Activated naive CD8-positive, alpha-beta T cell treated with anti-CD3 and anti-CD28 coated beads for 36 hours (primary cell): ENCODE results near the gene LDLRAD4. TPM values are rescaled to one million over a fixed set of nuclear protein-coding genes. Genes with fewer than 3 reads are reported as not detected.

Experiments used
- DNase-seq: peaks from one replicate; pipeline ENCODE4 v3.0.0; 2021
- H3K27ac Mint-ChIP-seq: one replicate; pipeline ENCODE4 v1.8.0; 2022; ENCODE audit warnings: mild to moderate bottlenecking, moderate library complexity, mixed read lengths
- H3K27me3 Mint-ChIP-seq: one replicate; pipeline ENCODE4 v1.8.0; 2022; ENCODE audit warnings: mild to moderate bottlenecking, mixed read lengths
- H3K36me3 Mint-ChIP-seq: one replicate; pipeline ENCODE4 v1.8.0; 2021; ENCODE audit warnings: mild to moderate bottlenecking, mixed read lengths
- H3K4me1 Mint-ChIP-seq: one replicate; pipeline ENCODE4 v1.8.0; 2021; ENCODE audit warnings: mixed read lengths
- H3K4me3 Mint-ChIP-seq: one replicate; pipeline ENCODE4 v1.8.0; 2022; ENCODE audit warnings: mild to moderate bottlenecking, moderate library complexity, mixed read lengths
- H3K9me3 Mint-ChIP-seq: one replicate; pipeline ENCODE4 v1.8.0; 2022; ENCODE audit warnings: mixed read lengths
- total RNA-seq, 2 experiments: library from RNA; stranded (reverse); gene quantifications; one replicate each; pipeline ENCODE4 v1.2.3, GENCODE V29; 2021

The LDLRAD4 gene
- total RNA-seq, 2 experiments from 2014 or later: 27.4 to 27.5 TPM

- no peak overlapping the region for H3K27ac Mint-ChIP-seq
- H3K36me3 Mint-ChIP-seq: peaks cover 3% of the 10 kb centered on the region
- H3K27me3 Mint-ChIP-seq: no peaks in the 10 kb centered on the region
- no peak overlapping the region for H3K4me3 Mint-ChIP-seq
- no peak for DNase-seq
- peaks cover 3% of the 10 kb centered on the region for H3K4me1 Mint-ChIP-seq
- H3K9me3 Mint-ChIP-seq: no peaks in the 10 kb centered on the region
Measured at GRCh38 chr18:13242797-13243196, 24.2 kb downstream of the LDLRAD4 start.

DNA sequence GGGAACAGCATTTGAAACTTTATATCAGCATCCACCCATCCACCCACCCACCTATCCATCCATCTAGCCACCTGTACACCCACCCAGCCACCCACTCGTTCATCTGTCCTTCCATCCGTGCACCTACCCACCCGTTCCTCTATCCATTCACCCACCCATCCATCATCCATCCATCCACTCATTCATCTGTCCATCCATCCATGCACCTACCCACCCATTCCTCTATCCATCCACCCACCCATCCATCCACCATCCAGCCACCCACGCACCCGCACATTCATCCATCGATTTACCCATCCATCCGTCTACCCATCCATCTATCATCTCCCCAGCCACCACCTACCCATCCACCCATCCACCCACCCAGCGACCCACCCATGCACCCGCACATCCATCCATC lies 24.8 kb downstream of the LDLRAD4 start:
- DNase-seq: no peak
- Mint-ChIP-seq H3K36me3 (peaks cover 3% of the 10 kb centered on the region), H3K9me3 (no peaks in the 10 kb centered on the region), H3K4me1 (peaks cover 1% of the 10 kb centered on the region), H3K27ac (no peak overlapping the region), H3K4me3 (no peak overlapping the region), H3K27me3 (no peaks in the 10 kb centered on the region)

GRCh38 chr18:13244135-13244534 lies 25.6 kb downstream of the LDLRAD4 start:
- Mint-ChIP-seq H3K9me3 (no peaks in the 10 kb centered on the region), H3K36me3 (peaks cover 3% of the 10 kb centered on the region), H3K4me3 (no peak overlapping the region), H3K27me3 (no peaks in the 10 kb centered on the region), H3K4me1 (no peaks in the 10 kb centered on the region), H3K27ac (no peak overlapping the region)
- no peak for DNase-seq

DNA sequence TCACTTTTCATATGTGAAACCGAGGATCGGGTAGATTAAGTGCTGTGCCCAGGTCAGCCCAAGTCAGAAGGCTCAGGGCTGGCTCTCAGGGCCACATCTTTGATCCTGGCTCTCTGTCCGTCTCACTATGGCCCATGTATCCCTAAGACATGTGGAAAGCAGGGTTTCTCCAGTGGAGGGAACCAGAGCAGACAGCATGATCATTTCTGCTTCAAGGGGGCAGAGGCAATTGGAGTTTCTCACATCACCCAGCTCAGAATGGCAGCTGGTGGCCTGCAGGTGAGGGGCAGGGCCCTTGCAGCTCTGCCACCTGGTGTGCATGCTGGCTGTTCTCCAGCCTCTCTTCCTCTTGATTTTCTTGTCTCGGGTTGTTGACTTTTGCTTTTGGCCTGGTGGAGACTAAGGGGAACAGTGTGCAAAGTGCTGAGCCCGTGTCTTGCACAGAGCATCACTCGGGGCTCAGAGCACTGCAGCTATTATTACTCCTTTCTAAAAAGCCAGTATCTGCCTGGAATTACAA lies 27.0 kb downstream of the LDLRAD4 start:
- H3K27ac Mint-ChIP-seq: no peak overlapping the region
- no peak for DNase-seq

DNA sequence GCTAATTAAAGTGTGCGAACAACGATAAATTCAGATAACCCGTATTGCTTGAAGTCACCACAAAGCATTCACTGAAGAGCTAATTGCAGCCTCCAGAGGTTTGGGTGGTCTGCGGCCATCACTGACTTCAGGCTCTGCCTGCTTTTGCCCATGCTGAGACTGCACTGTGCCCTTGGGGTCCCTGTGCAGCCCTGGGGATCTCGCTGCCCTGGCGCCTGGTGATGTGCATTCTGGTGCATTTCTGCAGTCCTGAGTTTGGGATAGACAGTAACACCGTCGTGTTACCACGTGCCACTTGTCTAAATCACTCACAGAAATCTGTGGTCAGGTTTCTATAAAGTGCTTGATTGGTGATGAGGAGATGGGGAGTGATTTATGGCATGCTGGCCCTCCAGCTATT lies 27.6 kb downstream of the LDLRAD4 start:
- no peaks in the 10 kb centered on the region for H3K27me3 Mint-ChIP-seq
- no peaks in the 10 kb centered on the region for H3K9me3 Mint-ChIP-seq
- DNase-seq: no peak
- H3K4me3 Mint-ChIP-seq: no peak overlapping the region
- peaks cover 7% of the 10 kb centered on the region for H3K36me3 Mint-ChIP-seq
- H3K4me1 Mint-ChIP-seq: no peaks in the 10 kb centered on the region
- H3K27ac Mint-ChIP-seq: no peak overlapping the region

More for the DNA sequence above, 27.0 kb downstream of the LDLRAD4 start:
- H3K36me3 Mint-ChIP-seq: peaks cover 7% of the 10 kb centered on the region
- H3K9me3 Mint-ChIP-seq: no peaks in the 10 kb centered on the region
- H3K27me3 Mint-ChIP-seq: no peaks in the 10 kb centered on the region
- H3K4me3 Mint-ChIP-seq: no peak overlapping the region
- no peaks in the 10 kb centered on the region for H3K4me1 Mint-ChIP-seq

GRCh38 chr18:13246591-13246990 lies 28.0 kb downstream of the LDLRAD4 start:
- Mint-ChIP-seq H3K4me1 (no peaks in the 10 kb centered on the region), H3K27me3 (no peaks in the 10 kb centered on the region)

DNA sequence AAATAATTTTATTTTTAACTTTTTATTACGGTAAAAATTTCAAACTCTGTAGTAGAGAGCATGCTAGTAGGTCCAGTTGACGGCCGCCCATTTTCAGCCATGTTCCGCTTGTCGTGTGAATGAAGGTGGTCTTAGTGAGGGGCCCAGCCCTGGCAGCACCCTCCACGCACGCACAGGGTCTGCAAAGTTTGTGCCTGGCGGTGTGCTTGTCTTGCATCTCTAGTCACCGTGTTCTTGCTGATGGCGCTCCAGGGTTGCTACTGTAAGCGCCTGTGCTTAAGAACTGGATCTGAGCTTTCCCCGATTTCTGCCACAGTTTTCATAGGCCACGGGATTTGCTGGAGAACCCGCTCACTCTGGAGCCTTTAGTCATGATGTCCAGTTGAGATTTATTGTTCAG lies 28.9 kb downstream of the LDLRAD4 start:
- peaks cover 7% of the 10 kb centered on the region for H3K36me3 Mint-ChIP-seq
- no peak for DNase-seq

More at GRCh38 chr18:13246591-13246990, 28.0 kb downstream of the LDLRAD4 start:
- no peak overlapping the region for H3K4me3 Mint-ChIP-seq
- no peak overlapping the region for H3K27ac Mint-ChIP-seq
- H3K9me3 Mint-ChIP-seq: no peaks in the 10 kb centered on the region
- no peak for DNase-seq
- peaks cover 7% of the 10 kb centered on the region for H3K36me3 Mint-ChIP-seq

GRCh38 chr18:13252686-13253410 lies 34.3 kb downstream of the LDLRAD4 start:
- no peaks in the 10 kb centered on the region for H3K4me1 Mint-ChIP-seq
- H3K4me3 Mint-ChIP-seq: no peak overlapping the region
- H3K27me3 Mint-ChIP-seq: no peaks in the 10 kb centered on the region
- DNase-seq: no peak
- H3K36me3 Mint-ChIP-seq: peaks cover 3% of the 10 kb centered on the region
- no peak overlapping the region for H3K27ac Mint-ChIP-seq
- H3K9me3 Mint-ChIP-seq: no peaks in the 10 kb centered on the region

More for the DNA sequence above, 28.9 kb downstream of the LDLRAD4 start:
- Mint-ChIP-seq H3K4me1 (no peaks in the 10 kb centered on the region), H3K27me3 (no peaks in the 10 kb centered on the region), H3K9me3 (no peaks in the 10 kb centered on the region), H3K27ac (no peak overlapping the region), H3K4me3 (no peak overlapping the region)

DNA sequence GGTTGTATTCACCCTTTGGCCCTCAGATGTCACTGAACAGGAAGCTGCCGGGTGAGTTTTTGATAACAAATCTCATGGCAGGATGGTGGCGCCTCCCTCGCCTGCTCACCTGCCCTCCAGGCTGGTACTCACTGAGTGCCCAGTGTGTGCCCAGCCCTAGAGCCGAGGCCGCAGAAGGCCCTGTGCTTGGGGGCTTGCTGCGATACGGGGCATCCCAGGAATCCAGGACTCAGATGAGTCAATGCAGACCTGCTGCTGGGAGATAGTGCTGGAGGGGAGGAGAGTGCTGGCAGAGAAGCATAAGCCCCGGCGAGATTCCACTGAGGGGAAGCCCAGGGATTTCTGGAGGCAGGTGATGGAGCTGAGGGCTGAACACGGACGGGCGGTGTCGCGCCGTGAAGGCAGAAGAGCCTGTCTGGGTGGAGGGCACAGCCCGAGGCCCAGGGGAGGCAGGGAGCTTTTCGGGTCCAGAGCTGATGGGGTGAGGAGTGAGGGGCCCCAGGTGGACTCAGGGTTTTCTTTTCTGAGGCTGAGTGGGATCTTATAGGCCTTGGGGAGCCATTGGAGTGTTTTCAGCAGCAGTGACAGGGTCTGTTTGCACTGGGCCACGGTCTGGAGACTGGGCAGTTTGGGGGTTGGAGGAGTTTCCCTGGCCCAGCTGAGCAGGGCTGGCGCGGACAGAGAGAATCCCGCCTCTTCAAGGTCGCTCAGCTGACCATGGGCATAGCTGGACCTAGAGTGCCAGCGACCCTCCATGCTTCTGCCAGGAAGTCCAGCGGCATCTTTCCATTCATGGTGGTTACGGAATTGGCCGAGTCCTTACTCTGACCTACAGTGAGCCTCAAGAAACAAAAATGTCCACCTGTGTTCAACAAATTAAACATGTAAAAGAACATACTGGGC lies 35.5 kb downstream of the LDLRAD4 start:
- peaks cover 3% of the 10 kb centered on the region for H3K36me3 Mint-ChIP-seq
- H3K9me3 Mint-ChIP-seq: no peaks in the 10 kb centered on the region
- DNase-seq: no peak
- no peaks in the 10 kb centered on the region for H3K27me3 Mint-ChIP-seq
- no peaks in the 10 kb centered on the region for H3K4me1 Mint-ChIP-seq
- H3K27ac Mint-ChIP-seq: no peak overlapping the region
- H3K4me3 Mint-ChIP-seq: no peak overlapping the region

DNA sequence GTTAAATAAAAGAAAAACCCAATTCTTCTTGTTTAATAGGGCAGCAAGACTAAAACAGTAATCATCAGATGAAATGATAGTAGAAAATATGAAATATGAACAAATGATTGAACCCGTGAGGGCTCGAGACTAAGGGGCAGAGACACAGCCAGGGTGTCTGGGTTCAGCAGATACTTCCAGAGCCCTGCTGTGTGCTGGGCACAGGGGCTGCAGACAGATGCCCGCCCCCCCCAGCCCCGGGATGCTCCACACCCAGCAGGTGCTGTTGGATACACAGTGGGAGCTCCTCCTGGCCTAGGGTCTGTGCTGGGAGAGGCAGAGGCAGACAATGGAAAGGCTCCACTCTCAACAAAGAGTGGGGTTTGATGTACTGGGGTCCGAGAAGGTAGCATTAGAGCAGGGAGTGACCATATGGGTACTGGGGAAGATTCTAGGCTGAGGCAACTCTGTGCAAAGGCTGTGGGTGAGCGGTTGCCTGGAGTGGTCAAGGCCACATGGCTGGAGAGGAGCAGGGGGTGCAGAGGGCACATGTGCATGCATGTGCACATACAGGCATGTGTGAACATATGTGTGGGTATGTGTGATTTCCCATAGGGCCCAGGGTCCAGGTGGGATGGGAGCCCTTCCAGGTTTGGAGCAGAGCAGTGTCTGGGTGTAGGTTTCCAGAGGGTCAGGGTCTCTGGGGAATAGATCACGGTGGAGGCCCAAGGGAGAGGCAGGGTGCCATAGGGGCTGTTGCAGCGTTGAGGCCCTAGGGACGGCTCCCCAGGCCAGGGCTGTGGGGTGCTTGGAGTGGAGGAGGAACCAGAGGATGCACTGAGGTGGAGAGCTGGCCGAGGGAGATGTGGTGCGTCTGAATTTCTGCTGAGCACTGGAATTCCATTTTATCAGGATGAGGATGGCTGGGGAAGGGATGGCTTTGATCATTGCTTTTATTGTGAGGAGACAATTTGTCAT lies 36.7 kb downstream of the LDLRAD4 start:
- Mint-ChIP-seq H3K9me3 (no peaks in the 10 kb centered on the region), H3K4me3 (no peak overlapping the region), H3K4me1 (peaks cover 6% of the 10 kb centered on the region), H3K36me3 (peaks cover 1% of the 10 kb centered on the region), H3K27ac (no peak overlapping the region), H3K27me3 (no peaks in the 10 kb centered on the region)
- DNase-seq: no peak

GRCh38 chr18:13256444-13257305 lies 38.1 kb downstream of the LDLRAD4 start:
- H3K4me3 Mint-ChIP-seq: no peak overlapping the region
- H3K4me1 Mint-ChIP-seq: peaks cover 19% of the 10 kb centered on the region
- no peak for DNase-seq
- H3K27ac Mint-ChIP-seq: no peak overlapping the region
- no peaks in the 10 kb centered on the region for H3K36me3 Mint-ChIP-seq
- no peaks in the 10 kb centered on the region for H3K27me3 Mint-ChIP-seq
- H3K9me3 Mint-ChIP-seq: no peaks in the 10 kb centered on the region

DNA sequence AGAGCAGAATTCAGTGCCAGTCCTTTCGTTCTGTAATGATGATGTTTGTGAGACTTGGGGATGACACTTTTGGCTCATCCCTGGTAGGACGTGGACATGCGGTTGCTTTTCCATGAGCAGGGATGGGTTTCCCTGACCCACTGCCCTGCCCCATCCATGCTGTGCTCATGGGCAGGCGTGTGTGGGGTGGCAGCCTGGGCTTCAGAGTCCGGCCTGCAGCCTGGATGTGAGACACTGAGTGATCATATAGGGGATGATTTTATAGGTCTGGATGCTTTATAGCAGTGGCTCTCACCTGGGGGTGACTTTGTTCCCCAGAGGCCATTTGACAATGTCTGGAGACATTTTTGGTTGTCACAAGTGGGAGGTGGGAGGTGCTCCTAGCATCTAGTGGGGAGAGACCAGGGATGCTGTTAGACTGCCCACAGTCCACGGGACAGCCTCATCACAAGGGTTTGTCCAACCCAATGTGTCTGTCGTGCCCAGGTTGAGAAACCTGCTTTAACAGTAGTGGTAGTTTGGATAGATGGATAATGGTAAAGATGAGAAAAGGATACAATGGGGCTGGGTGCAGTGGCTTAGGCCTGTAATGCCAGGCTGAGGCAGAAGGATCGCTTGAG lies 38.9 kb downstream of the LDLRAD4 start:
- DNase-seq: no peak
- peaks cover 23% of the 10 kb centered on the region for H3K4me1 Mint-ChIP-seq
- H3K27me3 Mint-ChIP-seq: no peaks in the 10 kb centered on the region
- no peaks in the 10 kb centered on the region for H3K36me3 Mint-ChIP-seq
- no peak overlapping the region for H3K27ac Mint-ChIP-seq
- H3K4me3 Mint-ChIP-seq: no peak overlapping the region
- H3K9me3 Mint-ChIP-seq: no peaks in the 10 kb centered on the region

DNA sequence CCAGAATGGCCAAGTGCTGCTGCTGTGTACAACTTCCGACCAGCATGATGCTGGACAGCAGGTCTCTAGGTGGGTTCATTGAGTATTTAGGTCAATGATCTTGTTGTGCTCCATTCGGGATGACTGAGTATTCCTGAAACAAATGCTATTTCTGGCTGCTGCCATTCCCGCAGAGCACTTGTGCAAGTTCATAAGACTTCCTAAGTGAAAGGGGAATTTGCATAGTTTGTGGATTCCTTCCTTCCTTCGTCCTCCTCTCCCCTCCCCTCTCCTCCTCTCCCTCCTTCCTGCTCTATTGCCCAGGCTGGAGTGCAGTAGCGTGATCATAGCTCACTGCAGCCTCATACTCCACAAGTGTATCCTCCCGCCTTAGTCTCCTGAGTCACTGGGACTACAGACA lies 40.4 kb downstream of the LDLRAD4 start:
- H3K36me3 Mint-ChIP-seq: no peaks in the 10 kb centered on the region
- DNase-seq: no peak
- no peak overlapping the region for H3K27ac Mint-ChIP-seq
- no peaks in the 10 kb centered on the region for H3K9me3 Mint-ChIP-seq
- H3K27me3 Mint-ChIP-seq: no peaks in the 10 kb centered on the region
- no peak overlapping the region for H3K4me3 Mint-ChIP-seq
- H3K4me1 Mint-ChIP-seq: peaks cover 23% of the 10 kb centered on the region
